Liver (tissue), 9 donors: ENCODE results near the gene LRIG1. TPM values are rescaled to one million over a fixed set of nuclear protein-coding genes. Genes with fewer than 3 reads are reported as not detected.

Source experiments
- DNase-seq: peaks from one replicate; pipeline ENCODE4 v3.0.0-alpha.2; 2017; ENCODE audit warnings: low spot score
- H3K27ac ChIP-seq, 2 donors: one replicate each; pipeline ENCODE4 v1.7.0; 2013; ENCODE audit warnings: inconsistent platforms in 2 of 2, low read length in 2 of 2, control low read depth in 1 of 2, low read depth in 1 of 2, mild to moderate bottlenecking in 1 of 2
- H3K27me3 ChIP-seq, 4 donors: one replicate each; pipeline versions ENCODE4 v1.6.1 to v1.7.0; 2013; ENCODE audit warnings: low read length in 3 of 4, inconsistent platforms in 1 of 4, mild to moderate bottlenecking in 1 of 4, moderate library complexity in 1 of 4; ENCODE audit not compliant: control insufficient read depth in 4 of 4, insufficient read depth in 4 of 4
- H3K36me3 ChIP-seq, 4 donors: one replicate each; pipeline versions ENCODE4 v1.6.1 to v1.7.0; 2013; ENCODE audit warnings: low read length in 3 of 4, mild to moderate bottlenecking in 3 of 4, low read depth in 1 of 4, moderate library complexity in 1 of 4; ENCODE audit not compliant: control insufficient read depth in 4 of 4, insufficient read depth in 3 of 4
- H3K4me1 ChIP-seq, 4 donors: one replicate each; pipeline versions ENCODE4 v1.6.1 to v1.7.0; 2013; ENCODE audit warnings: low read length in 3 of 4, mild to moderate bottlenecking in 3 of 4, moderate library complexity in 1 of 4; ENCODE audit not compliant: control insufficient read depth in 4 of 4, insufficient read depth in 4 of 4
- H3K4me3 ChIP-seq, 3 donors: one replicate each; pipeline versions ENCODE4 v1.6.1 to v1.7.0; 2013; ENCODE audit warnings: low read length in 3 of 3, control low read depth in 1 of 3, low read depth in 1 of 3, mild to moderate bottlenecking in 1 of 3
- H3K9ac ChIP-seq, 2 donors: one replicate each; pipeline ENCODE4 v1.7.0; 2013; ENCODE audit warnings: low read length in 2 of 2, mild to moderate bottlenecking in 2 of 2, moderate library complexity in 2 of 2, control low read depth in 1 of 2, low read depth in 1 of 2
- H3K9me3 ChIP-seq, 4 donors: one replicate each; pipeline versions ENCODE4 v1.6.1 to v1.7.0; 2013; ENCODE audit warnings: low read length in 3 of 4; ENCODE audit not compliant: control insufficient read depth in 4 of 4
- CTCF ChIP-seq: fragments of 150-350 bp; IDR thresholded peaks from 2 replicates; pipeline ENCODE4 v1.5.1; 2017; ENCODE audit warnings: improper control_type of control experiment, low read depth, low read length; ENCODE audit not compliant: missing input control
- EGR1 ChIP-seq, 2 donors: IDR thresholded peaks; 2 replicates each; pipeline ENCODE4 v1.6.1; 2016 to 2018; ENCODE audit warnings: antibody characterized with exemption in 2 of 2, low read depth in 2 of 2
- FOXA1 ChIP-seq: IDR thresholded peaks from 2 replicates; pipeline ENCODE4 v1.6.1; 2016; ENCODE audit warnings: antibody characterized with exemption
- FOXA2 ChIP-seq: IDR thresholded peaks from 2 replicates; pipeline ENCODE4 v1.6.1; 2016; ENCODE audit warnings: antibody characterized with exemption
- GABPA ChIP-seq, 2 donors: IDR thresholded peaks in 1 of 2; conservative IDR thresholded peaks in 1 of 2; 2 replicates each; pipeline ENCODE4 v1.6.1; 2016; ENCODE audit warnings: antibody characterized with exemption in 2 of 2, mild to moderate bottlenecking in 1 of 2, moderate library complexity in 1 of 2
- HNF4A ChIP-seq, 2 donors: conservative IDR thresholded peaks; 2 replicates each; pipeline ENCODE4 v1.6.1; 2016; ENCODE audit warnings: antibody characterized with exemption in 2 of 2, mild to moderate bottlenecking in 2 of 2
- HNF4G ChIP-seq: IDR thresholded peaks from 2 replicates; pipeline ENCODE4 v1.6.1; 2016; ENCODE audit warnings: antibody characterized with exemption
- JUND ChIP-seq, 2 donors: IDR thresholded peaks; 2 replicates each; pipeline ENCODE4 v1.6.1; 2016; ENCODE audit warnings: antibody characterized with exemption in 2 of 2
- MAX ChIP-seq: IDR thresholded peaks from 2 replicates; pipeline ENCODE4 v1.6.1; 2016; ENCODE audit warnings: antibody characterized with exemption
- NR2F2 ChIP-seq: IDR thresholded peaks from 2 replicates; pipeline ENCODE4 v1.6.1; 2016; ENCODE audit warnings: antibody characterized with exemption
- RAD21 ChIP-seq, 2 donors: IDR thresholded peaks; 2 replicates each; pipeline ENCODE4 v1.6.1; 2016; ENCODE audit warnings: antibody characterized with exemption in 2 of 2, mild to moderate bottlenecking in 2 of 2
- REST ChIP-seq: IDR thresholded peaks from 2 replicates; pipeline ENCODE4 v1.6.1; 2016; ENCODE audit warnings: antibody characterized with exemption, mild to moderate bottlenecking
- RXRA ChIP-seq, 2 donors: IDR thresholded peaks; 2 replicates each; pipeline ENCODE4 v1.6.1; 2017 to 2018; ENCODE audit warnings: antibody characterized with exemption in 2 of 2, mild to moderate bottlenecking in 1 of 2
- SP1 ChIP-seq: IDR thresholded peaks from 2 replicates; pipeline ENCODE4 v1.6.1; 2018; ENCODE audit warnings: antibody characterized with exemption, mild to moderate bottlenecking
- TAF1 ChIP-seq: conservative IDR thresholded peaks from 2 replicates; pipeline ENCODE4 v1.6.1; 2016; ENCODE audit warnings: antibody characterized with exemption, mild to moderate bottlenecking
- ZBTB33 ChIP-seq: IDR thresholded peaks from 2 replicates; pipeline ENCODE4 v1.6.1; 2016; ENCODE audit warnings: antibody characterized with exemption
- WGBS: extraction: QIAGEN DNeasy Blood & Tissue Kit; methylation state at CpG from one replicate; pipeline ENCODE4 v1.1.7; 2013; 5-methylcytosine and 5-hydroxymethylcytosine counted together
- polyA plus RNA-seq, 2 donors: library from polyadenylated mRNA; stranded (reverse) in 1 of 2; unstranded in 1 of 2; fragments of 200-250 nt in 1 of 2; fragments of >200 nt in 1 of 2; fragmentation: Nextera tagmentation in 1 of 2; extraction: Ambion mirVana in 1 of 2; gene quantifications; one replicate each; pipeline versions ENCODE4 v1.2.1 to v1.2.3, GENCODE V29; 2013 to 2015
- total RNA-seq, 2 donors: library from RNA; depleted of rRNA; stranded (reverse); fragments of >200 nt; gene quantifications; one replicate each; pipeline ENCODE4 v1.2.3, GENCODE V29; 2014
- TF ChIP-seq, protein P1 (sequence below): IDR thresholded peaks from 2 replicates; pipeline ENCODE4 v1.6.1; 2016; ENCODE audit warnings: antibody characterized with exemption
- donor health status: healthy.
- donor health status: healthy.
- donor health status: healthy.
- donor health status: healthy.
- donor health status: healthy.

Gene LRIG1
- total and polyA plus RNA-seq, 4 donors = 9.4 to 48.9 (median 12.9) TPM

DNA sequence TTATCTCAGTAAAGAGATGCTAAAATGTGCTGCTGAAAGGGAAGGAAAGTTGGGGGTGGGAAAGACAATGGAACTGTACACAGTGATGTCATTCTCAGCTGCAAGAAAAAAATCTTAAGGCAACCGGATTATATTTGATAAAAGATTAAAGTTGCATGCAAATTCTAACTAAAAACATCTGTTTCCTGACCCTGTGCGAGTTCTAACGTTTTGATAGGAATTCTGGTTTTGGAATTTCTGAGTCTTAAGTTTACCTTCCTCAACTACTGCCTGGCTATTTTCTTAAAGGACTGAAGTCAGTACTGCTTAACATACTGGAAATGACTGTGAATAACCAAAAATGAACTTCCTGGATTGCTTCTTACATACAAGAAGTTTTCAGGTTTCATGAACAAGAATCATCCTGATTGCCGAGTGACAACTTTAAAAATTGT is 164.5 kb downstream of the LRIG1 start:
- TF ChIP-seq HNF4G = no peak
- no peak for TF ChIP-seq SP1
- no peak for TF ChIP-seq NR2F2
- TF ChIP-seq RXRA (IDR thresholded peaks at IDR 0.05) = no peak
- no peak for TF ChIP-seq GABPA (IDR thresholded peaks at IDR 0.05 in 1 of 2, conservative IDR thresholded peaks at IDR 0.05 in 1 of 2)
- TF ChIP-seq, protein P1, sequence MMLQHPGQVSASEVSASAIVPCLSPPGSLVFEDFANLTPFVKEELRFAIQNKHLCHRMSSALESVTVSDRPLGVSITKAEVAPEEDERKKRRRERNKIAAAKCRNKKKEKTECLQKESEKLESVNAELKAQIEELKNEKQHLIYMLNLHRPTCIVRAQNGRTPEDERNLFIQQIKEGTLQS = no peak
- TF ChIP-seq FOXA2 = no peak
- TF ChIP-seq REST = no peak
- no peak for TF ChIP-seq JUND (IDR thresholded peaks at IDR 0.05)
- TF ChIP-seq CTCF = no peak
- no peak for TF ChIP-seq MAX
- no peak for TF ChIP-seq HNF4A (conservative IDR thresholded peaks at IDR 0.05)
- TF ChIP-seq RAD21 (IDR thresholded peaks at IDR 0.05) = no peak
- no peak for TF ChIP-seq TAF1
- TF ChIP-seq FOXA1 = no peak
- TF ChIP-seq EGR1 (IDR thresholded peaks at IDR 0.05; ENCODE audit: low read depth in 2 of 2) = no peak
- TF ChIP-seq ZBTB33 = no peak
- WGBS = 66% methylated on average over 4 of the region's 4 CpGs
- no peak for DNase-seq
- Histone ChIP-seq H3K9ac (no peak overlapping the region), H3K4me1 (no peaks in the 10 kb centered on the region), H3K36me3 (no peaks in the 10 kb centered on the region), H3K27me3 (no peaks in the 10 kb centered on the region), H3K9me3 (no peaks in the 10 kb centered on the region), H3K4me3 (no peak overlapping the region), H3K27ac (no peak overlapping the region)

- Histone ChIP-seq H3K27me3 (no peaks in the 10 kb centered on the region), H3K4me1 (no peaks in the 10 kb centered on the region), H3K9ac (no peak overlapping the region), H3K27ac (no peak overlapping the region), H3K4me3 (no peak overlapping the region), H3K36me3 (no peaks in the 10 kb centered on the region), H3K9me3 (no peaks in the 10 kb centered on the region)
- no peak for DNase-seq
- WGBS = 98% methylated on average over 2 of the region's 2 CpGs
- no peak for TF ChIP-seq FOXA1
- TF ChIP-seq HNF4A (conservative IDR thresholded peaks at IDR 0.05) = no peak
- TF ChIP-seq TAF1 = no peak
- TF ChIP-seq FOXA2 = no peak
- TF ChIP-seq, protein P1 = no peak
- no peak for TF ChIP-seq RAD21 (IDR thresholded peaks at IDR 0.05)
- no peak for TF ChIP-seq NR2F2
- no peak for TF ChIP-seq MAX
- TF ChIP-seq SP1 = no peak
- TF ChIP-seq GABPA (IDR thresholded peaks at IDR 0.05 in 1 of 2, conservative IDR thresholded peaks at IDR 0.05 in 1 of 2) = no peak
- no peak for TF ChIP-seq ZBTB33
- no peak for TF ChIP-seq RXRA (IDR thresholded peaks at IDR 0.05)
- TF ChIP-seq HNF4G = no peak
Observed at GRCh38 chr3:66335671-66336070, 165.2 kb downstream of the LRIG1 start.
